HG03196 (cell line): ENCODE results near the gene ARHGAP36.

Experiments used
- ATAC-seq: cut with Tn5 transposase; IDR thresholded peaks from one replicate; pipeline ENCODE4 v1.9.1; 2021; ENCODE audit not compliant: unreplicated experiment

ARHGAP36 gene

GRCh38 chrX:131058136-131058868 is at the start of gene ARHGAP36:
Gene ARHGAP36 (plus strand): TSS chrX:131058346. CDS start chrX:131081666, 23,320 bp downstream.
- ATAC-seq, result no peak

GRCh38 chrX:131010186-131010585 is 48.0 kb upstream of the ARHGAP36 start:
- no peak for ATAC-seq

- ATAC-seq, result no peak
Observed at GRCh38 chrX:131025336-131025735, 32.8 kb upstream of the ARHGAP36 start.

GRCh38 chrX:131032354-131033230 is 25.6 kb upstream of the ARHGAP36 start:
- no peak for ATAC-seq

- no peak for ATAC-seq
Observed at GRCh38 chrX:131034063-131034462, 24.1 kb upstream of the ARHGAP36 start.

- no peak for ATAC-seq
Observed at GRCh38 chrX:131040781-131041180, 17.4 kb upstream of the ARHGAP36 start.

GRCh38 chrX:131041667-131042066 is 16.5 kb upstream of the ARHGAP36 start:
- no peak for ATAC-seq

GRCh38 chrX:131045726-131046125 is 12.4 kb upstream of the ARHGAP36 start:
- no peak for ATAC-seq

GRCh38 chrX:131046596-131046995 is 11.6 kb upstream of the ARHGAP36 start:
- ATAC-seq, result no peak

- ATAC-seq, result no peak
Observed at GRCh38 chrX:131047180-131047579, 11.0 kb upstream of the ARHGAP36 start.

- no peak for ATAC-seq
Observed at GRCh38 chrX:131053076-131053475, 5.1 kb upstream of the ARHGAP36 start.

GRCh38 chrX:131054906-131055305 is 3.2 kb upstream of the ARHGAP36 start:
- ATAC-seq, result no peak

GRCh38 chrX:131057706-131058105 is 440 bp upstream of the ARHGAP36 start:
- ATAC-seq, result no peak

- ATAC-seq, result no peak
Observed at GRCh38 chrX:131059246-131059645, 1.1 kb downstream of the ARHGAP36 start.

GRCh38 chrX:131060147-131060546 is 2.0 kb downstream of the ARHGAP36 start:
- ATAC-seq, result no peak

- no peak for ATAC-seq
Observed at GRCh38 chrX:131061306-131061705, 3.2 kb downstream of the ARHGAP36 start.

- ATAC-seq, result no peak
Observed at GRCh38 chrX:131063613-131064012, 5.5 kb downstream of the ARHGAP36 start.

- ATAC-seq, result no peak
Observed at GRCh38 chrX:131066237-131066636, 8.1 kb downstream of the ARHGAP36 start.

- ATAC-seq, result no peak
Observed at GRCh38 chrX:131067216-131067615, 9.1 kb downstream of the ARHGAP36 start.

GRCh38 chrX:131067846-131068745 is 9.9 kb downstream of the ARHGAP36 start:
- ATAC-seq, result no peak
